HG03378 (cell line): Measurements from ENCODE around the gene SF3B2.
"Not testable (repeated sequence)": the region's sequence is repeated elsewhere in the genome, so short reads cannot be mapped to it uniquely, and the experiment has no call there.

Source experiments
- ATAC-seq: cut with Tn5 transposase; IDR thresholded peaks from one replicate; pipeline ENCODE4 v1.9.1; 2021; ENCODE audit warnings: mild to moderate bottlenecking, moderate library complexity; ENCODE audit not compliant: unreplicated experiment

The SF3B2 gene

GRCh38 chr11:66051766-66052663 is at the start of gene SF3B2:
Gene SF3B2 (plus strand): TSS chr11:66052364. CDS start chr11:66052385, 21 bp downstream.
- ATAC-seq, result peak; percentile 86

- ATAC-seq, result peak; percentile 27
Observed at GRCh38 chr11:66002648-66003225, 49.4 kb upstream of the SF3B2 start.

GRCh38 chr11:66003291-66003690 is 48.9 kb upstream of the SF3B2 start:
- no peak for ATAC-seq

GRCh38 chr11:66004186-66004585 is 48.0 kb upstream of the SF3B2 start:
- no peak for ATAC-seq

GRCh38 chr11:66006134-66006890 is 45.9 kb upstream of the SF3B2 start:
- no peak for ATAC-seq

- ATAC-seq, result no peak
Observed at GRCh38 chr11:66006891-66007176, 45.3 kb upstream of the SF3B2 start.

- ATAC-seq, result no peak
Observed at GRCh38 chr11:66007201-66007634, 44.9 kb upstream of the SF3B2 start.

GRCh38 chr11:66008095-66008467 is 44.1 kb upstream of the SF3B2 start:
- ATAC-seq, result no peak

- no peak for ATAC-seq
Observed at GRCh38 chr11:66008468-66009101, 43.6 kb upstream of the SF3B2 start.

- not testable (repeated sequence) for ATAC-seq
Observed at GRCh38 chr11:66010036-66010435, 42.1 kb upstream of the SF3B2 start.

GRCh38 chr11:66011239-66011784 is 40.9 kb upstream of the SF3B2 start:
- ATAC-seq, result no peak

GRCh38 chr11:66011785-66012303 is 40.3 kb upstream of the SF3B2 start, which contains the start of gene CST6:
Gene CST6 (plus strand): TSS chr11:66012008. CDS start chr11:66012045, 37 bp downstream.
- ATAC-seq, result no peak

- ATAC-seq, result no peak
Observed at GRCh38 chr11:66012371-66012945, 39.7 kb upstream of the SF3B2 start.

- no peak for ATAC-seq
Observed at GRCh38 chr11:66012946-66013761, 39.0 kb upstream of the SF3B2 start.

- no peak for ATAC-seq
Observed at GRCh38 chr11:66013762-66014100, 38.4 kb upstream of the SF3B2 start.

- ATAC-seq, result no peak
Observed at GRCh38 chr11:66014804-66015453, 37.2 kb upstream of the SF3B2 start.

- ATAC-seq, result no peak
Observed at GRCh38 chr11:66015454-66015881, 36.7 kb upstream of the SF3B2 start.

- no peak for ATAC-seq
Observed at GRCh38 chr11:66015936-66016792, 36.0 kb upstream of the SF3B2 start.
